HFF-Myc (cell line): ENCODE data around the gene B3GAT3.

ENCODE experiments used
- DNase-seq: peaks from one replicate; pipeline ENCODE4 v3.0.0-alpha.2; 2011; ENCODE audit warnings: low read depth; ENCODE audit errors: extremely low read depth
- H3K4me3 ChIP-seq: replicated peaks from 2 replicates; pipeline ENCODE4 v1.5.1; 2011; ENCODE audit warnings: low read depth, mild to moderate bottlenecking, control low read depth, low read length
- CTCF ChIP-seq: IDR thresholded peaks from 2 replicates; pipeline ENCODE4 v1.5.1; 2012; ENCODE audit warnings: mild to moderate bottlenecking, low read depth, low read length, control low read depth; ENCODE audit errors: missing control alignments

B3GAT3 gene

GRCh38 chr11:62608776-62609175, 13.0 kb downstream of the B3GAT3 start:
- TF ChIP-seq CTCF, result no peak
- DNase-seq, result no peak
- H3K4me3 ChIP-seq, result no peak overlapping the region

DNA sequence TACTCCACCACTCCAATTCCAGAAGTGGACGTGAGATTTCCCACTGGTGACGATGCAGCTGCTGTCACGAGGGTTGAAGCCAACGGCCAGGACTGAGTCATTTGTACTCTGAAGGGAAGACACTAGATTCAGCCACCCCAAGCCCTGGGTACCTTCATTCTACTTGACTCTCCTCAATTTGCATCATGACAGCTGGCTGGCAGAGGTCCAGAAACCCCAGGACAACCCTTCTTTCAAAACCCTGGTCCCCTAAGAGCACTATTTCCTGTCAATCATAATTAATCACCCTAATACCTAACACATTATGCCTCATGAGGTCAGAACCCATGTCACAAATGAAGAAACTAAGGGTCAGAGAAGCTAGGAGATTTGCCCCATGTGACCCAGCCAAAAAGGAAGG, 14.1 kb downstream of the B3GAT3 start:
- DNase-seq, result no peak
- H3K4me3 ChIP-seq, result no peak overlapping the region
- TF ChIP-seq CTCF, result no peak

DNA sequence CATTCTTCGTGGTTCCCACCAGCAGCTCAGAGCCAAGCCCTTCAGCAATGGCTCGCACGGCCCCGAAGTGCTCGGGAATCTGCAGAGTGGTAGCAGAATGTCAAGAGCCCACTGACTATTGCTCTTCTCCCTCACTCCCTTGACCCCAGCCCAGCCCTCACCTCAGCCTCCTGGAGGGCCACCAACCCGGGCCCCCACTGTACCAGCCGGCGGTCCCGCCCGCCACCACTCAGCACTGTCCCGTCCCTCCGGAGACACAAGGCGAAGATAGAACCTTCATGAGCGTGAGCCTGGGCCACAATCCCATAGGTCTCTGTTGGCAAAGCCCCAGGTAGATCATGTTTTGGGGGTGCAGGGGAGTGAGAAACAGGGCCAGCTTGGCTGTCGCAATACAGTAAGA, 15.9 kb downstream of the B3GAT3 start:
- no peak for TF ChIP-seq CTCF
- H3K4me3 ChIP-seq, result no peak overlapping the region
- no peak for DNase-seq

GRCh38 chr11:62605467-62605866, 16.3 kb downstream of the B3GAT3 start:
- DNase-seq, result no peak
- TF ChIP-seq CTCF, result no peak
- H3K4me3 ChIP-seq, result no peak overlapping the region

DNA sequence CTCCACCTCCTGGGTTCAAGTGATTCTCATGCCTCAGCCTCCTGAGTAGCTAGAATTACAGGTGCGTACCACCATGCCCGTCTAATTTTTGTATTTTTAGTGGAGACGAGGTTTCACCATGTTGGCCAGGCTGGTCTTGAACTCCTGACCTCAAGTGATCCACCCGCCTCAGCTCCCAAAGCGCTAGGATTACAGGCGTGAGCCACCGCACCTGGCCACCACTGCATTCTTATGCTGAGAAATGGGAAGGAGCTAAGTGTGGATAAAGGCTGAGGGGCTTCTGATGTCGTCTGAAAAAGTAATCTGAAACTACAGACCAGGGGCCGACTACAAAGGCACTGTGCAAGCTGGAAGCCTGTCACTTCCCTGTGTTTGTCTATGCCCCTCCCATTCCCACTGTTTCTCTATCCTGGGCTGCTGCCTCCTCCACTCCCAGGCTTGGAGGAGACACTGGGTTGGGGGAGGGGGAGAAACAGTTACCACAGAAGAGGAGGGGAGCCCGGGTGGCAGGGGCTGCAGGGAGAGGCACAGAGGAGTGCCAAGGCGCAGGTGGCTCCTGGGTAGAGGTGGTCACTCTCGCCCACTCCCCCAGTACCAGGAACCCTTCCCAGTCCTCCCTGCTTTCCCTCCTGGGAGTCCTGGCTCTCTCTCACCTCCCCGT, 17.2 kb downstream of the B3GAT3 start:
- TF ChIP-seq CTCF, result no peak
- no peak overlapping the region for H3K4me3 ChIP-seq
- DNase-seq, result no peak

DNA sequence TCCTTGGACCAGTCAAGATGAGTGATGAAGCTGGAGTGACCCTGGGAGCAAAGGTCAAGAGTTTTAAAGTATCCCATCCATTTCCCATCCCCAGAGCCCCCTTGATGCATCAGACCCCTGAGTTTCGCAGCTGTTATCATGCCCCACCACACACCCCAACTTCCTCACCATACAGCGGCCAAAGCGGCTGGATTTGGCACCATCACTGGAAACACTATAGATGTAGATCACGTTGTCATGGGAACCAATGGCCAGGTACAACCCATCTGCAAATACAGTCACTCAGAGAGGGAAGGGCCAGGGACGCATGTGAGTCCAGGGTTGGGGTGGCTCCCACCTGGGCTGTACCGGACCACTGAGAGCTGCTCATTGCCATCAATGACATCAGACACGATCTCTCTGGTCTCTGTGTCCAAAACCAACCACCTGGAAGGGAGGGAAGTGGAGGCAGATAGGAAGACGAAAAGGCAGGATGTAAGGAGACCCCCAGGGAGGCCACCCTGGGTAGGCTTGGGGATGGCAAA, 17.9 kb downstream of the B3GAT3 start:
- DNase-seq, result no peak
- no peak for TF ChIP-seq CTCF
- H3K4me3 ChIP-seq, result no peak overlapping the region

DNA sequence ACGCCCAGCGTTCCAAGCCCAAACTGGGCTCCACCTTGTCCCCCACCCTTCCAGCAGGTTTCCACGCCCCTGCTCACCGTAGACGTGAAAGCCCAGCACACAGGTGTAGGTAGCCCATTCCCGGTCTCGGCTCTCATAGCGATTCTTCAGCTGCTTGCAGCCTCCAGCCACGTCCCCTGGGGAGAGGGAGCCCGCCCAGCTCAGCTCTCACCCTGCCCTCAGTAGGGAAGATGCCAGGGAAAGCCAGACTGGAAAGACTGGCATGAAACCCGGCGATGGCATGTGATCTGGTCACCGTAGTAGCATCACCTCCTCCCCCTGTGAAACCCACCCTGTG, 18.7 kb downstream of the B3GAT3 start:
- H3K4me3 ChIP-seq, result peak overlapping the region; percentile 92
- TF ChIP-seq CTCF, result no peak
- no peak for DNase-seq
